Measurements from ENCODE around the gene TOMM70. TPM values are rescaled to one million over a fixed set of nuclear protein-coding genes. Genes with fewer than 3 reads are reported as not detected.
"Not testable (repeated sequence)": the region's sequence is repeated elsewhere in the genome, so short reads cannot be mapped to it uniquely, and the experiment has no call there.

Gene TOMM70
- total RNA-seq, 2 experiments from 2014 or later: 68.8 to 70.8 TPM

DNA sequence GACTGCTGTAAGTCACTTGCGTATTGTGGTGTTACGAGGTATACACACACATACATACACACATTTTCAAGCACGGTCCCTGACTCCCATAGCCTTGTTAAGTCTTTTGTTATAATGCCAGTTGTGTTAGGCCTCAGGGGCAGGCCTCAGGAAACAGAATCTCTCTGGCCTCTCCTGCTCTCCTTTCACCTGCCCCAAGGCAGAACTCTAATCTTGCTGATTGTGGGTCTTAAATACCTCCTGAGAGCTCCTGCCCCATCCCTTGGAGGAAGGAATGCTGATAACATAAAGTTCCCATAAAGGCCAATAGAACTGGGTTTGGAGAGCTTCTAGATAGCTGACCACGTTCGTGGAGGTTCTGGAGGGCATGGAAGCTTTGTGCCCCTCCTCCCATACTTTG lies 70.2 kb downstream of the TOMM70 start:
- no peak for DNase-seq
- no peaks in the 10 kb centered on the region for H3K27me3 Mint-ChIP-seq
- peaks cover 20% of the 10 kb centered on the region for H3K36me3 Mint-ChIP-seq
- H3K9me3 Mint-ChIP-seq: peaks cover 6% of the 10 kb centered on the region
- H3K4me3 Mint-ChIP-seq: no peak overlapping the region
- H3K4me1 Mint-ChIP-seq: peaks cover 12% of the 10 kb centered on the region
- H3K27ac Mint-ChIP-seq: no peak overlapping the region

DNA sequence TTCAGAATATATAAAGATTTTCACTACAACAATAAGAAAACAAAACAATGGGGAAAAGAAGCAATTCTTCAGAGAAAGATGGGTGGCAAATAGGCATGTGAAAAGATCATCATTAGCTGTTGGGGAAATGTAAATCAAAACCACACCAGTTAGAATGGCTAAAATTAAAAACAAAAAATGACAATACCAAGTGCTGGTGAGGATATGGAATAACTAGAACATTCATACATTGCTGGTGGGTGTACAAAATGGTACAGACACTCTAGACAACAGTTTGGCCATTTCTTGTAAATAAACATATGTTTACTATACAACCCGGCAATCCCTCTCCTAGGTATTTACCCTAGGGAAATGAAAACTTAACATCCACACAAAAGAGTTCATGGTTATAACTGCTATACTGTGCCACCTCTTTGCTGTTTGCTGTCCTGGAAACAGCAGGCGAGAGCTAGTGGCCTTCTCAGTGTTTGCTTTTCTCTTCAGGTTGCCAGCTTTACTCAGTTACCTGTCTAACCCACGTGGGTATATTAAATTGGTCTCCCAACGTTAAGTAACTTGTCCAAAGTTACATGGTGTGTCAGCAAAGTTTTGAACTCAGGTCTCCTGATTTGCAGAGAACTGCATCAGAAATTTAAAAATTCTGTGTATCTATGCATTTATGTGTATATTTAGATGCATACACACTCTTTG lies 70.9 kb downstream of the TOMM70 start:
- Mint-ChIP-seq H3K9me3 (peaks cover 6% of the 10 kb centered on the region), H3K27ac (no peak overlapping the region), H3K36me3 (peaks cover 13% of the 10 kb centered on the region), H3K27me3 (no peaks in the 10 kb centered on the region), H3K4me1 (peaks cover 4% of the 10 kb centered on the region), H3K4me3 (no peak overlapping the region)
- DNase-seq: no peak

DNA sequence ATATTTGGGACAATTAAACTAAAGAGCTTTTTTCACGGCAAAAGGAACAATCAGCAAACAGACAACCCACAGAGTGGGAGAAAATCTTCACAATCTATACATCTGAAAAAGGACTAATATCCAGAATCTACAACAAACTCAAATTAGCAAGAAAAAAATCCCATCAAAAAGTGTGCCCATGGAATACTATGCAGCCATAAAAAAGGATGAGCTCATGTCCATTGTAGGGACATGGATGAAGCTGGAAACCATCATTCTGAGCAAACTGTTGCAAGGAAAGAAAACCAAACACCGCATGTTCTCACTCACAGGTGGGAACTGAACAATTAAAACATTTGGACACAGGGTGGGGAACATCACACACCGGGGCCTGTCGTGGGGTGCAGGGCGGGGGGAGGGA lies 73.5 kb downstream of the TOMM70 start:
- H3K4me1 Mint-ChIP-seq, H3K27ac Mint-ChIP-seq, H3K9me3 Mint-ChIP-seq, H3K27me3 Mint-ChIP-seq, H3K4me3 Mint-ChIP-seq, DNase-seq: not testable (repeated sequence)
- peaks cover 13% of the 10 kb centered on the region for H3K36me3 Mint-ChIP-seq

DNA sequence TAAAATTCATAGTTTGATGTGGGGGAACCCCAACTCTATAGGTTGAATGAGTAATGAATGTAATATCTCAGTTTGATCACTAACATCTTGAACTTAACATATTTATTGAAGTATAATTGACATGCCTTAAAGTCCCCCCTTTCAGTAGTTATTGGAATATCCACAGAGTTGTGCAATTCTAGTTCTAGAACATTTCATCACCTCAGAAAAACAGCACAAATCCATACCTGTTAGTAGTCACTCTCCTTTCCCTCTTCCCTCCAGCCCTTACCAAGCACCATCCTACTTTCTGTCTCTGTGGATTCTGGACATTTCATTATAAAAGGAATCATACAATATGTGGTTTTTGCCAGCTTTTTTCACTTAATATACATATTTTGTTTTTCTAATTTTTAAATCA lies 75.1 kb downstream of the TOMM70 start:
- Mint-ChIP-seq H3K36me3 (peaks cover 13% of the 10 kb centered on the region), H3K27ac (no peak overlapping the region), H3K4me3 (no peak overlapping the region), H3K9me3 (peaks cover 6% of the 10 kb centered on the region), H3K27me3 (no peaks in the 10 kb centered on the region), H3K4me1 (no peaks in the 10 kb centered on the region)
- DNase-seq: no peak

DNA sequence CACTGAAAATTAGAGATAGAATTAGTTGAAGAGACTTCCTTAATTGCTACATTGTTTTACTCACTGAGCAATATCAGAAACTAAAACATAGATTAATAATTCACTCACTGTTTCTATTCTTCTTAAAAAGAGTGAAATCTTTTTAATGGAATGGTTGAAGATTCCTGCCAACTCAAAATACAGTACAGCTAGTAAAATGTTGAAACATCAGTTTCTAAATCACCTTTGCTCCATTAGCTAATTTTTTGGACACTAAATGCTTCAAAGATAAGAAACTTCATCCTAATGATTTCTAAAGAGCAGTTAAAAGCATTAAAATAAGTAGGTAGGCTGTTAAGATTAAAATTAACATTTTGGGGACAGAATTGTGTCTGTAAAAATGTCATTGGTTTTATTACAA lies 76.8 kb downstream of the TOMM70 start:
- Mint-ChIP-seq H3K27ac (no peak overlapping the region), H3K27me3 (no peaks in the 10 kb centered on the region), H3K9me3 (peaks cover 6% of the 10 kb centered on the region), H3K36me3 (peaks cover 18% of the 10 kb centered on the region), H3K4me1 (no peaks in the 10 kb centered on the region), H3K4me3 (no peak overlapping the region)
- DNase-seq: no peak

DNA sequence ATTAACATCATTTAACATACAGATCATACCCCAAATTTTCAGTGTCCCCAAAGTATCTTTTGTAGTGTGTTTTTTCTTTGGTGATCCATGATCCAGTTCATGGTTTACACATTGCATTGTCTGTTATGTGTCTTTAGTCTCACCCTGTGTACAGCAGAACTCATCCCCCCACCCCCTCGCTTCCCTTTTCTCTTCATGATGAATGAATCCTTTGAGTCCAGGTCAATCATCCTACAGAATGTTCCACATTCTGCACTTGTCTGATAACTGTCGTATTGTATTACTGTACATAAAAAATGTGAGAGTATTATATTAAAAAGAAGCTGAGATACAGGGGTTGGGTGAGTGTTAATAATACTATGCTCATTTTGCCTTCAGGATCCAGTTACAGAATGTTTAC lies 80.9 kb downstream of the TOMM70 start:
- H3K36me3 Mint-ChIP-seq: peaks cover 8% of the 10 kb centered on the region
- H3K9me3 Mint-ChIP-seq: no peaks in the 10 kb centered on the region
- no peak for DNase-seq
- H3K27me3 Mint-ChIP-seq: no peaks in the 10 kb centered on the region
- no peak overlapping the region for H3K4me3 Mint-ChIP-seq
- peaks cover 11% of the 10 kb centered on the region for H3K4me1 Mint-ChIP-seq
- H3K27ac Mint-ChIP-seq: no peak overlapping the region

DNA sequence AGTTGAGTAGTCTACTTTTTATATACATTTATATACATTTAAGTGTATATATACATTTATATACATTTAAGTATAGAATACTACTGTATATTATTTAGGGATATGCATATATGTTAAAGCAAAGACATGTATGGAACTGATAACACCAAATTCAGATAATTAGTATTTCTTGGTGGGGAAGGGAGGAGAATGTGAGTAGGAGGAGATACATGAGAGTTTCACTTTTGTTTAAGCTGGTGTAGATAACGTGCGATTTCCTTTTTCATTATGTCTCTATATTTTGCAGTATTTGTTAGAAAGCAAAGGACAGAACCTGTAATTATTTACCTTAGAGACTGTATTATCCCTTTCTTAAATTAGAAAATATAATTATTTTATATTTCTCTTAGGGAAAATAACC lies 83.0 kb downstream of the TOMM70 start:
- Mint-ChIP-seq H3K9me3 (no peaks in the 10 kb centered on the region), H3K36me3 (peaks cover 8% of the 10 kb centered on the region), H3K4me3 (no peak overlapping the region), H3K27me3 (no peaks in the 10 kb centered on the region), H3K4me1 (peaks cover 11% of the 10 kb centered on the region), H3K27ac (peak overlapping the region; percentile 27)
- no peak for DNase-seq

DNA sequence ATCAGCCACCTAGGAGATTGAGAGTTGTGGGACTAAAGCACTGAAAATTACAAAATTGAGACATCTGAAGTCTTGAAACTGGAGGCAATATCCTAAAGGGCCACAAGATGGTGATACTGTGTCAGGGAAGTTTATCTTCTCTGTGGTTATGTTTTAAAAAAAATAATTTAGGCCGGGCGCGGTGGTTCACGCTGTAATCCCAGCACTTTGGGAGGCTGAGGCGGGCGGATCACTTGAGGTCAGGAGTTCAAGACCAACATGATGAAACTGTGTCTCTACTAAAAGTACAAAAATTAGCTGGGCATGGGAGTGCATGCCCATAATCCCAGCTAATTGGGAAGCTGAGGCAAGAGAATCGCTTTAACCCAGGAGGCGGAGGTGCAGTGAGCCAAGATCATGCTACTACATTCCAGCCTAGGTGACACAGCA lies 84.2 kb downstream of the TOMM70 start:
- Mint-ChIP-seq H3K9me3 (no peaks in the 10 kb centered on the region), H3K4me1 (peaks cover 11% of the 10 kb centered on the region), H3K36me3 (peaks cover 8% of the 10 kb centered on the region), H3K4me3 (no peak overlapping the region), H3K27me3 (no peaks in the 10 kb centered on the region), H3K27ac (no peak overlapping the region)
- DNase-seq: no peak

Other genes with a start within 250 kb of the TOMM70 start
- 10 to 100 TPM; 18.3 to 21.2 TPM for gene TBC1D23, start 140.1 kb downstream of the TOMM70 start, total RNA-seq
- gene NIT2, start 66.3 kb downstream of the TOMM70 start, total RNA-seq: 10 to 100 TPM; 75.7 to 81.6 TPM
- 1 to 10 TPM; 1.7 to 1.9 TPM for gene LNP1, start 450 bp upstream of the TOMM70 start, total RNA-seq
- 1 to 10 TPM; 3.0 to 3.2 TPM for gene TMEM45A, start 91.5 kb upstream of the TOMM70 start, total RNA-seq
- not detected for gene ADGRG7, start 208.5 kb upstream of the TOMM70 start, total RNA-seq

Data from activated naive CD8-positive, alpha-beta T cell treated with anti-CD3 and anti-CD28 coated beads for 36 hours (primary cell).